Measurements from ENCODE around the gene CCDC117.

The CCDC117 gene

DNA sequence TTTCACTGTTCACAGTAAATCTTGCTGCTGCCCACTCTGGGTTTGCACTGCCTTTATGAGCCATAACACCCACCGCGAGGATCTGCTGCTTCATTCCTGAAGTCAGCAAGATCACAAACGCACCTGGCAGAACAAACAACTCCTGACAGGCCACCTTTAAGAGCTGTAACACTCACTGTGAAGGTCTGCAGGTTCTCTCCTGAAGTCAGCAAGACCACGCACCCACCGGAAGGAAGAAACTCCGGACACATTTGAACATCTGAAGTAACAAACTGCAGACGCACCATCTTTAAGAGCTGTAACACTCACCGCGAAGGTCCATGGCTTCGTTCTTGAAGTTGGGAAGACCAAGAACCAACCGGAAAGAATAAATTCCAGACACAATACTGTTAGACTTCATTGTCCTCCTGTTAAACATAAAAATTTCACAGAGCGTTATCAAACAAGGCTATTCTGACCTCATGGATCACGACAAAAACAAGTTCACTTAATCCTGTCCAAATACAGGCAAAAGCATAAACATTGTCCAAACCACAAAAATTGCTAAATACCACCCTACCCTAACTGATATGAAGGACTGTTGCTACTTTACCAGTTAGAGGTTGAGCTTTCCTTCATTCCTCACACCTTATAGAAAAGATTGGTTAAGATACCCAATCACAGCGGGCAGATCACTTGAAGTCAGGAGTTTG is 3.0 kb upstream of the CCDC117 start:
- no peak for DNase-seq (ENCODE audit: low read depth in 2 of 2)

GRCh38 chr22:28771195-28771791 is 1.2 kb upstream of the CCDC117 start:
- no peak for DNase-seq (ENCODE audit: low read depth in 2 of 2)

DNA sequence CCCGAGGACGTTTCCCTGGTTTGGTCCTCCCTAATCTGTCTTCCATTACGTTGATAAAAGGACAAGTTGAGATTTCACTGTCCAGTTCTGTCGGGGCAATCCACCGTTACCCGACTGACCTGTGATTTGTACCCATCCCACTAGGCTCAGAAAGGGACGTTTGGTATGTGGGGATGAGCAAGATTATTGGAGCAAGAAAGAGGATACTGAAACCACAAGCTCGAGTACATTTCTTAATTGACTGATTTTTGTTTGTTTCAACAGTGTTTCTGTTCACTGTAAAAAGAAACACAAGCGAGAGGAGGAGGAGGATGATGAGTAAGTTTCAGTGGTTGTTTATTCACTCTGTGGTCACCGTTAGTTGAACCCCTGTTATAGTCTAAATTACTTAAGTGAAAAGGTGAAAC is 969 bp downstream of the CCDC117 start:
- DNase-seq (ENCODE audit: low read depth in 2 of 2), result no peak

DNA sequence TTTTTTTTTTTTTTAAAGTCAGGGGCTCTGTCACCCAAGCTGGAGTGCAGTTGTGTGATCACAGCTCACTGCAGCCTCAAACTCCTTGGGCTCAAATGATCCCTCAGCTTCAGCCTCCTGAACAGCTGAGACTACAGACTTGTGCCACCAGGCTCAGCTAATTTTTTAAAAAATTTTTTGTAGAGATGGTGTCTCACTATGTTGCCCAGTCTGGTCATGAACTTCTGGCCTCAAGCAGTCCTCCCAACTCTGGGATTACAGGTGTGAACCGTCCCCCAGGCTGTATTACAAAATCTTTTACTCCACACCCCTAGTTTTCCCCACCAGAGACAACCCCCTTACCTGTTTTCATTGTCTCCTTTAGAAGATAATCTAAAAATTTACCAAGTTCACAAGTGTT is 1.9 kb downstream of the CCDC117 start:
- no peak for DNase-seq (ENCODE audit: low read depth in 2 of 2)

DNA sequence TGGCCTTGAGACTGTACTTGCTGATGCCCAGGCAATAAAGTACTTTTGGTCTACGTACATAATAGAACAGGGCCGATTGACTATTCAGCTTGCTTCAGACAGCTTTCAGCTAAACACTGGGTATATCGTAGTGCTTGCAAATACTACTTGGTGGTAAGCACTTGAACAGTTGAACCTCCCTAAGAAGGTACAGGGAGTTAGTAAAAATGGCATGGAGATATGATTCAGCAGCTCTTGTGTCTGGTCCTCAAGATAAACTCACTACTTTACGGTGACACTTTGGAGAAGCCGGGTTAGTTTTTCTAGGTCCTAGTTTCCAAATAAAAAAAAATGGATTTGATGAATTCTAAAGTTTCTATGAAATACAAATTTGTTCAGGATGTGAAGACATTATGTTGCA is 7.3 kb downstream of the CCDC117 start:
- DNase-seq (ENCODE audit: low read depth in 2 of 2), result no peak

GRCh38 chr22:28780296-28780695 is 7.8 kb downstream of the CCDC117 start:
- no peak for DNase-seq (ENCODE audit: low read depth in 2 of 2)

DNA sequence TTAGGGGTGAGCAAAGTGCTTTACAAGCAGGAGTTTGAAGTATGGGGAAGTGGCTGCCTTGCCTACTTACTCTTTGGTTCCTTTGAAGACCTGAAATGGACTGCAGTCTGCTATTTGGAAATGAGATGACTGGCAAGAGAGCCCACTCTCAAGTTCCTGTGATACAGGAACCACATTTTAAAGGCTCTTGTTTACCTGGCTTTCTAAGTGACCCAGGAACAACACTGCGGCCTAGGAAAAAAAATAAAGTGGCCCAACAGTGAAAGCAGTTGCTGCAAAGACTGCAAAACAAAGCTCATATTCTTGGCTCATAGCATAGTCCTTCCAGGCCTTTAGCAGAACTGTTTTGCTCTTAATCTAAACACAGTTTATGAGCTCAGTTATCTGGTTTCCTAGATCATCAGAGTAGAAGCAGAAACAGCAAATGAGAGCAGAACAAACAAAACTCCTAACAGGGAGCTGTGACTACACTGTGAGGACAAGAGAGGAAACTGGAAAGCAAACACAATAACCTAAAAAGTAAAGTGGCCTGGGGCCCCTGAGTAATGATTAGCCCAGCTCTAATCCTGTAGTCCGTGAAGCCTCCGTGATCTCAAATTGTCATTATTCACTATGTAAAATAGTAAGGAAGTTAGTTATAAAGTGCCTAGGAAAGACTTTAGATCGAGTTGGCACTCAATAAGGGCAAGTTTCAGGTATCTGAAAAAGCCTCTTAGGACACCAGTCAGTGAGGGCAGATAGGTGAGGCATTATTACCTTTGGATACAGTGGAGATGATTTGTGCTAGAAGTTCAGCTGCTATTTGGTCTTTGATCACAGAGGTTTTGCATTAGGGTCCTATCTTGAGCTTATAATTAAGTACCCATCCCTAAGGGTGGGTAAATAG is 11.5 kb downstream of the CCDC117 start:
- DNase-seq (ENCODE audit: low read depth in 2 of 2), result no peak

DNA sequence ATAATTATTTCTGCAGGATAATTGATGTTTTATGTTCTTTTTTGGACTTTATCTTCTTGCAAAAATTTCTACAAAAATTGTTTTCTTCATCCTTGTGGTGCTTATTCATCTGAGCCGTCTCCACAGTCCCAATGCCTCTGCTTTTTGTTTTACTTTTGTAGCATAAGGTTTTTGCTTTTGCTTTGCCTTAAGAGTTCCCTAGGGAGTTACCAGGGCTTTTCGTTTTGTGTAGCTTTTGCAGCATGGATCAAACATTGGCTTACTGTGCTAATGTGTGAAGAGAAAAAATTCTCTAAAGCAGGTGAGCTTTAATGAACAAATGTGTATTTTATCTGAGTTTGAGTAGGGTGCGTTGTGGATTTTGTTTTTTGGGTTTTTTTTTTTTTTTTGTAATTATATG is 16.1 kb downstream of the CCDC117 start:
- DNase-seq (ENCODE audit: low read depth in 2 of 2), result no peak

DNA sequence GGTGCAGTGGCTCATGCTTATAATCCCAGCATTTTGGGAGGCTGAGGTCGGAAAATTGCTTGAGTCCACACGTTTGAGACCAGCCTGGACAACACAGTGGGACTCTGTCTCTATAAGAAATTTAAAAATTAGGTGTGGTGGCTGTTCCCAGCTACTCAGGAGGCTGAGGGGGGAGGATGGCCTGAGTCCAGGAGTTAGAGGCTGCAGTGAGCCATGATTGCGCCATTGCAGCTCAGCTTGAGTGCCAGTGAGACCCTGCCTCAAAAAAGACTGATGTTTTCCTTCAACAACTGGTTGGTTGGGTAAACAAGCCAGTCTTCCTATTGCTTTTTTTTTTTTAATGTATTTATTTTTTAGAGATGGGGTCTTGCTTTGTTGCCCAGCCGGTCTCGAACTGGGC is 18.6 kb downstream of the CCDC117 start:
- DNase-seq (ENCODE audit: low read depth in 2 of 2), result no peak

GRCh38 chr22:28791841-28792490 is 19.5 kb downstream of the CCDC117 start:
- no peak for DNase-seq (ENCODE audit: low read depth in 2 of 2)

DNA sequence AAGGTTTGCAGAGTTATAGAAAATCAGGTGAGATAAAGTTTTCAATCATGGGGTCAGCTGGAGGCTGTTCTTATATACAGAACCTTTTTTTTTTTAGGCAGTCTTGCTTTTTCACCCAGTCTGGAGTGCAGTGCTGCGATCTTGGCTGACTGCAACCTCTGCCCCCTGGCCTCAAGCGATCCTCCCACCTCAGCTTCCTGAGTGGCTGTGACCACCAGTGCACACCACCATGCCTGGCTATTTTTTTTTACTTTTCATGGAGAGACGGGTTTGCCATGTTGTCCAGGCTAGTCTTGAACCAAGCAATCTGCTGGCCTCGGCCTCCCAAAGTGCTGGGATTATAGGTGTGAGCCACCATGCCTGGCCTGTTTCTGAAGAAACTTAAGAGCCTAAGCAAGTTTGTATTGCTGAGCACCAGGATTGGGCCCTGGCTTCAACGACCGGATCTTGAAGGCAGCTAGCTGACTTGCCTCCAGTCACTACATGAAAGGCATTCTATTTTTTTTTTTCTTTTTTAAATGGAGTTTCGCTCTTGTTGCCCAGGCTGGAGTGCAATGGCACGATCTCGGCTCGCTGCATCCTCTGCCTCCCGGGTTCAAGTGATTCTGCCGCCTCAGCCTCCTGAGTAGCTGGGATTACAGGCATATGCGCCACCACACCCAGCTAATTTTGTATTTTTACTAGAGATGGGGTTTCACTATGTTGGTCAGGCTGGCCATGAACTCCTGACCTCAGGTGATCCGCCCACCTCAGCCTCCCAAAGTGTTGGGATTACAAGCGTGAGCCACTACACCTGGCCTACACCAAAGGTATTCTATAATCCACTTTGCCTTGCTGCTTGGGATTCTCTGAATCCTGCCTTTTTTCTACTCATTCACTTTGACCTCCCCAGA is 20.2 kb downstream of the CCDC117 start:
- DNase-seq (ENCODE audit: low read depth in 2 of 2), result no peak

DNA sequence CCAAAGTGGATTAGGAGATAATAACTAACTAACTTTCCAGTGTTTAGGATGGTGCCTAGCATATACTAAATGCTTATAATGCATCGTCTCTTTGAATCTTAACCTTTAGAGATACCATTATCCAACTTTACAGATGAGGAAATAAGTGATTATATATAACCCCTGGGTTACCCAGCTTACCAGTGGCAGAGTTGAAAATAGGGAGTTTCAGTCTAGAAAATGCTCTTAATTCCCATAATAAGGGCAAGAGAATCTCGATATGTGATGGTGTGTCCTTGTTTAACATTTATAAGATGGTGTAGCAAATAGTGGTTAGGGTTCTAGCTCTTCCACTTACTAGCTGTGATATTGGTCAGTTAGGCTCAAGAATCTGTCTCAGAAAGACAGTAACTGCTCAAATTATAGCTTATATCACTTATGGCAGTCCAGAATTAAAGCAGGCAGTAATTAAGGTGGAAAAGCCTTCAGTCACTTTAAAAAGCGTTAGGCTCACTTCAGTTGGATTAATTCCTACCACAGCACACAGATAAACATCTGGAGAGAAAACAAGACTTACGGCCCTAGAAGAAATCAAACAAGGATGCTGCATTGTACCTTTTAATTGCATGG is 21.6 kb downstream of the CCDC117 start:
- no peak for DNase-seq (ENCODE audit: low read depth in 2 of 2)

DNA sequence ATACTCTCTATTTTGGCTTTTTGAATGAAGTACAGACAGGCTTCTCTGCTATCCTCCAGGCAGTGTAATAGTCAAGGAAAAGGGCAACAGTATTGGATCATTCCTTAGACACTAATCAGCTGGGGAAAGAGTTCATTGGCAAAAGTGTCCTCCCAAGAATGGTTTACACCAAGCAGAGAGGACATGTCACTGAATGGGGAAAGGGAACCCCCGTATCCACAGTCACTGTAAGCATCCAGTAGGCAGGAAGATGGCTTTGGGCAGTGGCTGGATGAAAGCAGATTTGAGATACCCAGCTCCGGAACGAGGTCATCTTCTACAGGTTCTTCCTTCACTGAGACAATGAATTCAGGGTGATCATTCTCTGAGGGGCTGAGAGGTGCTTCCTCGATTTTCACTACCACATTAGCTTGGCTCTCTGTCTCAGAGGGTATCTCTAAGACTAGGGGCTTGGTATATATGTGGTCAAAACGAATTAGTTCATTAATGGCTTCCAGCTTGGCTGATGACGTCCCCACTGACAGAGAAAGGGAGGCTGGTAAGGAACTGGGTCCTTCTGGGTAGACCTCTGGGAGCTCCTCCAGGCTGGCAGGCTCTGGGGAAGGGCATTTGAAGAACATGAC is 22.7 kb downstream of the CCDC117 start:
- DNase-seq (ENCODE audit: low read depth in 2 of 2), result no peak

DNA sequence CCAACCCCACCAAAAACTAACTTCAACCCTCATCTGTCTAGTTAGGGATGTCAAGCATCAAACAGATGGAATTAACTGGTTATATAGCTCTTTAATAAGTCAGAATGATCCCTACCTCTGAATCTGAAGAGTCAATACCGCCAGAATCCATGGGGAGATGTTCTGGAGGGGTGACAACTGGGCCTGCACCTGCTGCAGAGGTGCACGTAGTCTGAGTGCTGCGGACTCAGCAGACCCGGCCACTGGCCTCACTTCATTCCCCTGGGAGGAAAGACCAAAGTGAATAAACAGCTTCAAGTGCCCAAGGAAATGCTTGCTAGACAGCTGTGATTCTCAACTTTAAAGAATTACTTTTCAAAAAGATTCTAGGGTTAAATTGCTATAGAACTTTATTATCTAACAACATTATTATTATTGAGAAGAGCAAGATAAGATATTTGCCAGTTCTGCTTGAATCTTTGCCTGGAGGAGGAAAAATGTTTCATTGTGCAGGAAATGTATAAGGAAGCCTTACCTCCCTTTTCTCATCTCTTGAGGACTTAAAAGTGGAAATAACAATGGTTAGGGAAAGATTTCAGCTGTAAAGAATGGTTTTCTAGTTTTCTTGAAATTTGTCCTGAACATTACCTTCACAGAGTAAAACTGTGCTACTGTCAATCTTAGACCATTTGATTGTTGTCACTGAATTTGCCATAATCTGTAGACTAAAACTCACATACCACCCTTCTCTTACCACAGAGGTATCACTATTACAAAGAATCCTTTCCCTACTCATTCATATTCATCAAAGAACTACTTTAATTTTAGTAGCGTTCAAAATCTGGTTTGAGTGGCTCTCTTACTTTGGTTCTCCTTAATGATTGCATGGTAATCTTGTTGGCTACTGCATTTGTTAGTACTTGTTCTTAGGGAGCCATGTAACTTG is 23.7 kb downstream of the CCDC117 start:
- no peak for DNase-seq (ENCODE audit: low read depth in 2 of 2)

GRCh38 chr22:28798810-28799605 is 26.5 kb downstream of the CCDC117 start:
- no peak for DNase-seq (ENCODE audit: low read depth in 2 of 2)

DNA sequence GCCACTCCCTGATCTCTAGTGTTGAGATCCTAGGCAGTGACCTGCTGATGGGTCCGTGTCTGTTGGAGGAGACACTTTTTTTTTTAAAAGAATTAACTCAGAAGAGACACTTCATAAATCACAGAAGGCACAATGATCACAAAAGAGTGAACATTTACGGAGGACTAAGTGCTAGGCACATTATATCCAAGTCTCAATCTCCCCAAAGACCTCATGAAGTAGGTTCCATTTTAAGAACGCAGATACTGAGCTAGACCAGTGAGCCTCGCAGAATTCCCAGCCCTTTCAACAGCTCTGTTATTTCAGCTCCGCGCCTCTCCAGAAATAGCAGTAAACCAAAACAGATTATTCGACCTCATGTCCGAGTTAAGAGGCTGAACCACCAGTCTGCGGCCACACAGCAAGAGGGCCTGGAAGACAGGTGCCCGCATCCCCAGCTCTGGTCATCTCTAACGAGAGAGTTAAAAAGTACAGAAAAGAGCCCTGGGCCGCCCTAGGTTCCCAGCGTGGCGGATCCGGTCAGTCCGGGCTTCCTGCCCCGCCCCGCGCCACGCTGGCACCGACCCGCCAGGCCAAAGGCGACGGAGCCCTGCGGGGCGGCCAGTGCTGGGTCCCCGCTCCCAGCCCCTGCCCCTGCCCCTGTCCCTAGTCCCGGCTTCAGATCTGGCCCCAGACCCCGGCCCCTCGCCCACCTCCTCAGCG is 27.3 kb downstream of the CCDC117 start:
- DNase-seq (ENCODE audit: low read depth in 2 of 2), result no peak

GRCh38 chr22:28800308-28801041 is 28.0 kb downstream of the CCDC117 start, which contains the start of gene XBP1:
Gene XBP1 (minus strand): TSS chr22:28800569.
- peak; percentile 76 to 78 for DNase-seq (ENCODE audit: low read depth in 2 of 2)
